SU-DHL-6 (cell line): ENCODE results near the gene KRTAP10-5.

ENCODE experiments used
- CTCF ChIP-seq: fragments of 200-600 bp; sonication (generic); IDR thresholded peaks from one replicate; pipeline ENCODE4 v1.5.1; 2017; ENCODE audit warnings: antibody characterized with exemption, mild to moderate bottlenecking, low read length, moderate library complexity; ENCODE audit not compliant: insufficient read depth, poor library complexity, severe bottlenecking
- EZH2phosphoT487 ChIP-seq: fragments of 200-600 bp; sonication (generic), shearing (Covaris generic); conservative IDR thresholded peaks from 2 replicates; pipeline ENCODE4 v1.6.1; 2018; ENCODE audit warnings: mild to moderate bottlenecking, antibody characterized with exemption, low read length, moderate library complexity, mixed read lengths

DNA sequence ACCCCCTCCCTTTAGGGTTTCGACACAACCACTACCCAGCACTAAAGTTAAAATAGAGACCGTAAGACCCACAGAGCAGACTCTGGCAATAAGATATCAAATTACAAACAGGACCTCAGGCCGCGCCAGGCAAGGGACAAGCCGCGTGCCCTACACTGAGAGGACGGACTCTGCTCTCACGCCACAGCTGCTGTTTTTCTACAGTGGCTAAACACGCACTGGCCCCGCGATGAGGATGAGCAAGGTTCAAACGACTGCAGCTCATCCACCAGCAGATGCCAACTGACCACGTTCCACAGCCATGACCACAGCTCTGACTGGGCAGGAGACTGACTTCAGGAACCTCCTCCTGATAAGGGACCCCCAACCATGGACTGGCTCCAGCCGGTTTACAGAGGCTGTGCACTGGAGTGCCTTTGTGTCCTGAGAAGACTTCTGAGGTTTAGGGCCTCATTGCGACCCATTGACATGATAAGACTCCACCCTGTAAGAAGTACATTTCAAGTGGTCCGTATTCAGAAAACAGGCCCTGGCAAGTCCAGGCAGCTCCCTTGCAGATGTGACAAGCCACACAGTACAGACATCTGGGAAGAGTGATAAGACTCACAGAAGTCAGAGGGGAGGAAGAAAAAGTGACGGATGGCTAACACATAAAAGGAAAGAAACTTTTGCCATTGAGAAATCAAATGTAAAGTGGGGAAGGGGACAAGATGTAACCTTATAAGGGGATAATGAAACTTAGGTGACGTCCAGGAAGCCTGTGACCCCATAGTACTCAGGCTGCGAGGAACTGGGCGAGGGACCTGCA is 13.4 kb upstream of the KRTAP10-5 start:
- no peak for TF ChIP-seq CTCF
- TF ChIP-seq EZH2phosphoT487 = no peak
